GM21737 (cell line): ENCODE data around the gene JMY.
"Not testable (repeated sequence)": the region's sequence is repeated elsewhere in the genome, so short reads cannot be mapped to it uniquely, and the experiment has no call there.

ENCODE experiments used
- ATAC-seq: cut with Tn5 transposase; IDR thresholded peaks from one replicate; pipeline ENCODE4 v1.9.1; 2021; ENCODE audit warnings: mild to moderate bottlenecking, moderate library complexity; ENCODE audit not compliant: unreplicated experiment

Gene JMY

GRCh38 chr5:79236970-79237739, 1.2 kb downstream of the JMY start:
- ATAC-seq: peak; percentile 27

DNA sequence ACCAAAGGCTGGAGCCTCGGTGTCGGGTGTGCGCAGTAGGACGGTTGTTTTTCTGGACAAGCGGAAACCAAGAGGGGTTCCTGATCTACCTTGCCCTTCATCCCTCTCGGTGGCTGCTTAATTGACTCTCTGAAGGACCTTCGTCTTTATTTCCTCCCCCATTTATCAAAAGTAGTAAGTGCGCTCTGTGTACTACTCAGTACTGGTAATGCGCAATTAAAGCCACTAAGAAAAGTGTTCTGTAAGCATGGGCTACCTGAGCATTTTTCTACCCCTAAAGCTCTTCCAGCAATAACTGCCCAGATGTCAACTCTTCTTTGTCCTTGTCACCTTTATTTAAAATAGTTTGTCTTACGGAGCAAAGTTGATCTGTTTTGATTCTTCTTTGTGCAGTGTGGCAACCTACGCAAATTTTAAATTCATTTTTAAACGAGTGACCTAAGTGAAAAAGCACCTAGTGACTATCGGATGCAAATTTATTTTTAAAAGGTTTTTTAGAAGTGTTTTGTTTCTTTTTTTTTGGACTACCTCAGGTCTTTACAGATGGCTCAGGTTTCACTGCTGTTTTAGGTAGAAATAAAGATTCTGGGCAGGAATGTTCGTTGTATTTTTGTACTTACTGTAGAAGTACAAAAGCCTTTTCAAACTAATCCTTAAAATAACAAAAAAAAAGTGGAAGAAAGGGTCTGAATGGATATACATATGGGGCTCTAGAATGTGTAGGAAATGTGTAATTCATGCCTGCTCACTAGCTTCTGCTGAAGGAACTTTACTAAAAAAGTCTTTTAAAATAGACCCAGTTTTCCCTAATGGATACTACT, 2.0 kb downstream of the JMY start:
- no peak for ATAC-seq

DNA sequence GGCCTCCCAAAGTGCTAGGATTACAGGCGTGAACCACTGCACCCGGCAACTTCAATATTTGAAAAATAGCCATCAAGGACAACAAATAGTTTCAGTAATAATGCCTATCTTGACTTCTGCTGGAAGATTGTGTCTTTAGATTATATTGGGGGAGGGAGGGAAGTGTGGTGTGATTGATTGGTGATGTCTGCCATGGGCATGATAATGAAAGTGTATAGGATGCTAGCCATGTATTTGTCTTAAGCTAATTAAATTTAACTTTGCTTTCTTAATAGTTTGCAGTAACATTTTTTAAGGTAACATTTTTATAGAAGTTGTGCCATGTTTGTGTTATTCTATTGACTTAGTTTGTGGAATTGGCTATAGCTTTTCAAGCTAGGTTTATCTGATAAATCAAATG, 4.6 kb downstream of the JMY start:
- ATAC-seq: no peak

DNA sequence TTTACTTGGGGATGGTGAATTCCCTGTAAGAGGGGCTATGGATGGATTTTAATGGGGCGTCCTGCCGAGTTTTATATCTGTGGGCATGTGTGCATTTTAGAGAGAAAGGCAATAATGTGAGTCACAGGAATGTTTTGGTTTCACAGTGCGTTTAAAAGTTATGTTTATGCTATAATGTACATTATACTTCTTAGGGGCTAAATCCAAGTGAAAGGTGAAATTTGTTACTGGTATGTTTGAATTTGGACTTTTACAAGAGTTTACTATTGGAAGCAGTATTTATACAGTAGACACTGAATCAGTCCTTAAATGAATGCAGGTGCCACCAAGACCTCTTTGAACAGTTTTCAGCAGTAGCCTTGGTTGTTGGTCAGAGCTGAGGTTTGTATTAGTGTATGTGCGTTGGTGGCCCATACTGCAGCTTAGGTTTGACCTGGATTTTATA, 5.6 kb downstream of the JMY start:
- ATAC-seq: no peak

DNA sequence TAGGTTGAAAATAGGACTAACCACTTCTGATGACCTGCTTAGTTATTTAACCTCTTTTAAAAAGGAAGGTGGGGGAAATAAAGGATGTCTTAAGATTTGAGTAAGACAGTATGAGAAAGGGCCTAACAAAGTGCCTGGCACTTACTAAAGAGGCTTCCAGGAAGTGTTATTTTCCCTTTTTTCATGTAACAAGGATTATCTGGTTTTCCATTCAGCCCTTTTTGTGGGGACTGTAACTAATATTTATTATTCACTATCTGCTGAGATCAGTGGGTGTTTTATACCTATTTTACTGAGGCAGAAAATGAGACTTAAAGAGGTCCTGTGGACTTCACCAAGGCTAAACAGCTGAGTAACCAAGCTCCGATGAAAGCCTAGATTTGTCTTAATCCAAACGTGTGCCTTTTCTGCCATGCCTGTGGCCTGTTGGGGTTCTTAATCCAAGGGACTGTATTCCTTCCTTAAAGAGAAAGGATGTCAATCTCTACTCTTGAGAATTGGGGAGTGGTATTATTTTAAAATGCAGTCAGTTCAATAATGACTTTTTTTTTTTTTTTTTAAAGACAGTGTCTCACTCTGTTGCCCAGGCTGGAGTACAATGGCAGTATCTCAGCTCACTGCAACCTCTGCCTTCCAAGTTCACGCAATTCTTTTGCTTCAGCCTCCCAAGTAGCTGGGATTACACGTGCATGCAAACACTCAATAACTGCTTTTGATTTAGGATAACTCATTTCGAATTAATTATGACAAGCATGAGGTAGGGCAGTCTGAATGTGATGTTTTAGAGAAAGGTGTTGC, 6.5 kb downstream of the JMY start:
- ATAC-seq: no peak

- ATAC-seq: no peak
Measured at GRCh38 chr5:79243224-79243623, 7.3 kb downstream of the JMY start.

DNA sequence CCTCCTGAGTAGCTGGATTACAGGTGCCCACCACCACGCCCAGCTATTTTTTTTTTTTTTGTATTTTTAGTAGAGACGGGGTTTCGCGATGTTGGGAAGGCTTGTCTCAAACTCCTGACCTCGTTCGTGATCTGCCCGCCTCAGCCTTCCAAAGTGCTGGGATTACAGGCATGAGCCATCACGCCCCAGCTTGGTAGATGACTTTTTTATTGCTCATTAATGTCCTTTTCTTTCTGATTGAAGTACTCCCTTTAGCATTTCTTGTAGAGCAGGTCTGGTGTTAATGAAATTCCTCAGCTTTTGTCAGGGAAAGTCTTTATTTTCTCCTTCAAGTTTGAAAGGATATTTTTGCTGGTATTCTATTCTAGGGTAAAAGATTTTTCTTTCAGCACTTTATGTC, 18.1 kb downstream of the JMY start:
- not testable (repeated sequence) for ATAC-seq

GRCh38 chr5:79255786-79256557, 20.0 kb downstream of the JMY start:
- peak; percentile 66 for ATAC-seq

DNA sequence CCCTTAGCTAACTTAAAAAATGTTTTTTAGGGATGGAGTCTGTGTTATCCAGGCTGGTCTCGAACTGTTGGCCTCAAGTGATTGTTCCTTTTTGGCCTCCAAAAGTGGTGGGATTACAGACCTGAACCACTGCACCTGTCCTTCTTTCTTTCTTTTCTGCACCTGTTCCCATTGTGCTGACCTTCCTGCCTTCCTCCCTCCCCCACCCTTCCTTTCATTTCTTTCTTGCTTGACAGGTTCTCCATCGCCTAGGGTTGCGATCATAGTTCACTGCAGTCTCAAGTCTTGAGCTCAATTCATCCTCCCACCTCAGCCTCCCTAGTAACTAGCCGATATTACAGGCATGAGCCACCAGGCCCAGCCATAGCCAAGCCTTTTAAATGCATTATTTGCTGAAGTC, 20.6 kb downstream of the JMY start:
- no peak for ATAC-seq

GRCh38 chr5:79257314-79257713, 21.4 kb downstream of the JMY start:
- ATAC-seq: no peak

GRCh38 chr5:79258801-79259200, 22.9 kb downstream of the JMY start:
- no peak for ATAC-seq

GRCh38 chr5:79259383-79259782, 23.5 kb downstream of the JMY start:
- ATAC-seq: no peak

DNA sequence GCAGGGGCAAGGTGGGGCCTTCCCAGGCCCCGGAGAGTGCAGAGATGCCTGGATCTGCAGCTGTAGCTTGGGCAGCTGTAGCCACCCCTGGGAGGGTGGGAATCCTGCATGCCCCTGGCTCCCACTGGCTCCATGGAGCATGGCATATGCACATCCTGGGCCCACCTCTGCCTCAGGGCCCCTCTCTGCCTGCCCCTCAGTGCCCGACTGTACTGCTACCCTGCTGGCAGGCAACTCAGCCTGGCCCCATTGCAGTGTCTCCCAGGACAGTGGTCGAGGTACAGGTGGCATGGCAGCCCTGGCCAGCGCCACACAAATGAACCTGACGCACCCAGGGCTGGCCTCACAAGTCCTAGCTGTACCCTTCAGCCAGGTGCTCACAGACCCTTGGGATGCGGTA, 23.9 kb downstream of the JMY start:
- no peak for ATAC-seq

DNA sequence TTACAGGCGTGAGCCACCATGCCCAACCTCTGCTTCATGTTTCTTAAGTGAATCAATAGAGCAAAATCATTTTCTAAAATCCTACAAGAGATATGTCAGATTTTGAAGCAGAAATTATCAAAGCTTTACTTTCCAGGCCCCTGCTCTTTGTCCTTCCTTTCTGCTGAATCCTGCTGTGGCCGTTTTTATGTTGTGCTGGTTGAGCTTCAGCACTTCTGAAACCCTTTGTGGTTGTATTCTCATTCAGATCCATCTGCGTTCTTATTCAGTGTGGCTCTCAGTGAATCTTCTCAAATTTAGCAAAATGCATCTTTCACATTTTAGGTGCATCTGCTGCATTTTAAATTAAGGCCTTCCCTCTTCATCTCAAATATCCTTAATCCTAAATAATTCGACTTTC, 26.0 kb downstream of the JMY start:
- no peak for ATAC-seq

GRCh38 chr5:79263290-79263689, 27.4 kb downstream of the JMY start:
- no peak for ATAC-seq

DNA sequence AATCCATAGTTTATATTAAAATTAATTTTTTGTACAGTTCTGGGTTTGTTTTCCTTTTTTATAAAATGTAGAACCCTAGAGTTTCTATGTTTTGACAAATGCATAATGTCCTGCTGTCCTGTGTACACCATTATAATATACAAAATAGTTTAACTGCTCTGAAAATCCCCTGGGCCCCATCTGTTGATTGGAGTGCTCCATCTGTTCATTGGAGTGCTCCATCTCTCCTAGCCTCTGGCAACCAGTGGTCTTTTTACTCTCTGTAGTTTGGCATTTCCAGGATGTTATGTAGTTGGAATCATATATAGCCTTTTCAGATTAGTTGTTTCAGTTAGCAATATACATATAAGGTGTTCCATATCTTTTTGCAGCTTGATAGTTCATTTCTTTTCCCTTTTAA, 31.2 kb downstream of the JMY start:
- ATAC-seq: no peak

DNA sequence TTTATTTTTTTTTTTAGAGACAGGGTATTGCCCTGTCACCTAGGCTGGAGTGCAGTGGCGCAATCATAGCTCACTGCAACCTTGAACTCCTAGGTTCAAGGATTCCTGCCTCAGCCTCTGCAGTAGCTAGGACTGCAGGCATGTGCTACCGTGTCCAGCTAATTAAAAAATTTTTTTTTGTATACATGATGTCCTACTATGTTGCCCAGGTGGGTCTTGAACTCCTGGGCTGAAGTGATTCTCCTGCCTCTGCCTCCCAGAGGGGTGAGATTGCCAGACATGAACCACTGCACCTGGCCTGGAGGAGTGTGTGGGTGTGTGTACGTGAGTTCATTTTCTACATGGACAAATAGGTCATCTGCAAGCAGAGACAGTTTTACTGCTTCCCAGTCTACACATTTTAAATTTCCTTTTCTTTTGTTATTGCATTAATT, 33.8 kb downstream of the JMY start:
- ATAC-seq: no peak

GRCh38 chr5:79273341-79273740, 37.4 kb downstream of the JMY start:
- no peak for ATAC-seq

- no peak for ATAC-seq
Measured at GRCh38 chr5:79284846-79285245, 48.9 kb downstream of the JMY start.

DNA sequence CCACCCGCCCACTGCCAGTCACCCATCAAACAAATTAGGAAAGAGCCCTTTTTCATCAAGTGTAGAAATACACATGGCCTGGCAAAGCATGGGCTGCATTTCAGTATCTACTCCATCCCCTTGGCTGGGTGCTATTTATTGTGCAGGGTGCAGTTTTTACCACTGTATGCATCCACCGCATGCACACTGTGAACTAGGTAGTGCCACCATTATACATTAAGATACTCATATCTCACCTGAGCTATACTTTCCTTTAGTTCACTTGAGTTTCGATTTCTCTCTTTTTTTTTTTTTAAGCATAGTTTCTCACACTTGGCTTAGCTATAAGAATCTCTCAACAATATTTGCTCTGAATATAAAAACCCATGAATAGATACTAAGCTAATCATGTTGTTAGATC, 49.4 kb downstream of the JMY start:
- ATAC-seq: no peak

DNA sequence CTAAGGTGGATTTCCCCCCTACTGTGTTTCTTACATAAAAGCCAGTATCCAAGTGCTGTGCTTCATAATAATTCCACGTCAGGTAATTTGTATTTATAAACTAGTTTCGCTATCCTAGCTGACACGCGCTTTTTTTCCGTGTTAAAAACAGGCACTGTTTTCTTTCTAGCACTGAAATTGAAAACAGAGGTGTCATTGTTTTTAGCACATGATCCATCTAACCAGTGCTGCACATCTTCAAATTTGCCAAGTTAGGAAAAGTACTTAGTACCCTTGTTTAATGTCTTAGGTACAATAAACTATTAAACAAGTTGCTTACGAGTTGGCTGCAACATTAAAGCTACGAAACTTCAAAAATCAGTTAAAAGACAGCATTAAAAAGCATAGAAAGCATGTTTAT, 49.9 kb downstream of the JMY start:
- no peak for ATAC-seq
